Measurements from ENCODE around the gene HOXB2.
"Not testable (repeated sequence)": the region's sequence is repeated elsewhere in the genome, so short reads cannot be mapped to it uniquely, and the experiment has no call there.

The HOXB2 gene

GRCh38 chr17:48540213-48540612, 4.7 kb downstream of the HOXB2 start:
- in situ Hi-C loops (cut with MboI; ENCODE audit: low pct_unique_long_range_greater_than_20kb, low sequenced_read_pairs, unreplicated experiment), result no loop called here
- DNase-seq (ENCODE audit: low spot score), result no peak
- no peak for TF ChIP-seq CTCF (IDR thresholded peaks at IDR 0.05; ENCODE audit: extremely low read depth, insufficient read depth, missing control alignments)

- in situ Hi-C loops (cut with MboI; ENCODE audit: low pct_unique_long_range_greater_than_20kb, low sequenced_read_pairs, unreplicated experiment), result no loop called here
- no peak for DNase-seq (ENCODE audit: low spot score)
- no peak for TF ChIP-seq CTCF (IDR thresholded peaks at IDR 0.05; ENCODE audit: extremely low read depth, insufficient read depth, missing control alignments)
These were observed 5.7 kb downstream of the HOXB2 start for GRCh38 chr17:48539177-48539576.

- DNase-seq (ENCODE audit: low spot score), result no peak
- no peak for TF ChIP-seq CTCF (IDR thresholded peaks at IDR 0.05; ENCODE audit: extremely low read depth, insufficient read depth, missing control alignments)
- in situ Hi-C loops (cut with MboI; ENCODE audit: low pct_unique_long_range_greater_than_20kb, low sequenced_read_pairs, unreplicated experiment), result no loop called here
These were observed 7.6 kb downstream of the HOXB2 start for GRCh38 chr17:48537316-48537715.

DNA sequence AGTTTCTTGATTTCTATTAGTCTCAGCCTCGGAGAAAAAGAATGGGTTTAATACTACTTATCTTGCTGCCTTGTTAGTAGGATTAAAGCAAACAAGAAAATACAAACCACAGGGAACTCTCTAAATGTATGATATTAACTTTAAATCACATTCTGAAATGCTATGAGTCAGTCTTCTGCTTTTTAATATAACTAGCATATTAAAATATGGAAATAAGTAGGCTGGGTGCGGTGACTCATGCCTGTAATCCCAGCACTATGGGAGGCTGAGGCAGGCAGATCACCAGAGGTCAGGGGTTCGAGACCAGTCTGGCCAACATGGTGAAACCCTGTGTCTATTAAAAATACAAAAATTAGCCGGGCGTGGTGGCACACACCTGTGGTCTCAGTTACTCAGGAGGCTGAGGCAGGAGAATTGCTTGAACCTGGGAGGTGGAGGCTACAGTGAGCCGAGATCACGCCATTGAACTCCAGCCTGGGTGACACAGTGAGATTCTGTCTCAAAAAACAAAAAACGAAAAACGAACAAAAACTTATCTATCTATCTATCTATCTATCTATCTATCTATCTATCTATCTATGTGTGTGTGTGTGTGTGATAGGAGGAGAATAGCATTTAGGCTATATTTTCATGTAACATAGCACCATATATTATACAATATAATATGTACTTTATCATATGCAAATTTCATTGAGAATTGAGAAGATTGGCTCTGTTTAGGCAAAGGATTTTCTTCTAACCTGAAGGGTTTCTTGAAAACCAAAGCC, 8.9 kb downstream of the HOXB2 start:
- in situ Hi-C loops (cut with MboI; ENCODE audit: low pct_unique_long_range_greater_than_20kb, low sequenced_read_pairs, unreplicated experiment), result not testable (repeated sequence)

GRCh38 chr17:48532261-48532660, 12.6 kb downstream of the HOXB2 start:
- in situ Hi-C loops (cut with MboI; ENCODE audit: low pct_unique_long_range_greater_than_20kb, low sequenced_read_pairs, unreplicated experiment), result no loop called here
- no peak for DNase-seq (ENCODE audit: low spot score)
- no peak for TF ChIP-seq CTCF (IDR thresholded peaks at IDR 0.05; ENCODE audit: extremely low read depth, insufficient read depth, missing control alignments)

More for the DNA sequence above, 8.9 kb downstream of the HOXB2 start:
- DNase-seq (ENCODE audit: low spot score), result not testable (repeated sequence)

DNA sequence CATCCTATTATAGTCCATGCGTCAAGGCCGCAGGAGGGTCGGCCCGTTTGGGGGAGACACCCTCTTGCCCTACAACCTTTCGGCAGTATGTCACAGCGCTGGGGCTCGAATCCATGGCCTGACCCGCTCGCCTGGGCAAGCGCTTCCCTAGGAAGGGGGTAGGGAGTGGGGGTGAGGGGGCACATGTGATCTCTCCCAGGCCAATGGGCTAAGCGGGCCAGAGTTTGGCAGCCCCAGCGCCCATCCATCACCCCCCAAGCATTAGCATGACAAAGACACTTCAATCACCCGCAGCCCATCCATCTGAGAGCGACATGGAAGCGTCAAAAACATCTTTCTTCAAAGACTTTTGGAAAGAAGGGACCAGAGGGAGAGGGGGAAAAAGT, 14.0 kb downstream of the HOXB2 start, which contains the start of gene HOXB1:
HOXB1 (minus strand) TSS at position 125 of the 386 bp plus-strand sequence; CDS start at position 18, 107 bp downstream.
- no peak for TF ChIP-seq CTCF (IDR thresholded peaks at IDR 0.05; ENCODE audit: extremely low read depth, insufficient read depth, missing control alignments)
- DNase-seq (ENCODE audit: low spot score), result no peak
- in situ Hi-C loops (cut with MboI; ENCODE audit: low pct_unique_long_range_greater_than_20kb, low sequenced_read_pairs, unreplicated experiment), result no loop called here

DNA sequence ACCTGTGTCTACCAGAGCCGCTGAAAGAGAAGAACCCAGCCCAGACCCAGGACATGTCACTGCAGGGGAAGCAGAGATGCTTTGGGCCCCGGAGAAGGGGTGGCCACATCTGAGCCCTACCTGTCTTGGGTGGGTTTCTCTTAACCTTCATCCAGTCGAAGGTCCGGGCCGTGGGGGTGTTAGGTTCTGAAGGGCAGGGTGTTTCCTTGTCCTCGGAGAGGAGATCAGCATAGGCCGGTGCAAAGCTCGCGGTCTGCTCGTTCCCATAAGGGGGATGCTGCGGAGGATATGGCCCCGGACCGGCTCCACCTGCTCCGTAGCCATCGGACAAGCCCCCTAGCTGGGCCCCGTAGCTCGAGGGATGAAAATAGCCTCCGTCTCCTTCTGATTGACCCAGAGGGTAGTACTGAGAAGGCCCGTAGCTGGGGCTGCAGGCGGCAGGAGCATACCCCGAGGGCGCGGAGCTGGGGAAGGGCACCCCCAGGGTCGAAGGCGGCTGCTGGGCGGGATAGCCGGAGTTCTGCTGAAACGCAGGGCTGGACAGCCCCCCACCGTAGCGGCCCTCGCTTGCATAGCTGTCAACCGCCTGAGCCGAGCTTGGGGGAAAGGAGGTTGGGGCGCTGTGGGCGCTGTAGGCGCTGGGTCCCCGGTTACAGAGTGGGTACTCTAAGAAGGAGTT, 14.6 kb downstream of the HOXB2 start:
- no peak for TF ChIP-seq CTCF (IDR thresholded peaks at IDR 0.05; ENCODE audit: extremely low read depth, insufficient read depth, missing control alignments)
- no peak for DNase-seq (ENCODE audit: low spot score)
- in situ Hi-C loops (cut with MboI; ENCODE audit: low pct_unique_long_range_greater_than_20kb, low sequenced_read_pairs, unreplicated experiment), result no loop called here
